HCT116 (cell line): ENCODE measurements around the gene HEY2. TPM values are rescaled to one million over a fixed set of nuclear protein-coding genes. Genes with fewer than 3 reads are reported as not detected.

Source experiments
- ATAC-seq: fragments of 200-7000 bp; cut with Tn5 transposase; 2 replicates; pipeline ENCODE4 v1.9.1; 2020; ENCODE audit warnings: mild to moderate bottlenecking, moderate library complexity
- BruUV-seq: library from RNA; stranded (reverse); fragments of 400-500 nt; replicated peaks from 2 replicates; lab custom pipeline; 2021; lab: Mats Ljungman, UMichigan
- CTCF ChIA-PET: fragments of 300-600 bp; sonication (Branson Sonifier 250); formaldehyde crosslinking; loops from one replicate; lab custom pipeline; 2021; ENCODE audit warnings: antibody characterized with exemption; lab: Charles Lee
- POLR2A ChIA-PET: fragments of 300-600, 350-600 bp; sonication (Branson Sonifier 250); formaldehyde crosslinking; loops from one replicate; lab custom pipeline; 2021; ENCODE audit warnings: antibody characterized with exemption; lab: Charles Lee
- RAD21 ChIA-PET, 2 experiments: fragments of 300-600 bp; sonication (Branson Sonifier 250); formaldehyde crosslinking; loops; one replicate each; lab custom pipeline; 2023; ENCODE audit warnings: low total read pairs in 2 of 2; ENCODE audit not compliant: uncharacterized antibody in 2 of 2, unreplicated experiment in 2 of 2, low non-redundant PET in 1 of 2; lab: Charles Lee
- DNase-seq: peaks from one replicate; pipeline ENCODE4 v3.0.0-alpha.2; 2010; ENCODE audit warnings: low read depth, low spot score
- H2AFZ ChIP-seq: fragments of 200-600 bp; shearing (Covaris generic), sonication (generic); 2 replicates; pipeline ENCODE4 v1.6.1; 2017; ENCODE audit warnings: low read depth, mixed run types, mixed read lengths, antibody characterized with exemption, low read length; ENCODE audit not compliant: poor library complexity, severe bottlenecking
- H3K27ac ChIP-seq: 2 replicates; pipeline ENCODE4 v1.5.1; 2012; ENCODE audit warnings: low read depth, low read length
- H3K27me3 ChIP-seq: fragments of 200-600 bp; sonication (generic); 2 replicates; pipeline ENCODE4 v1.6.1; 2016; ENCODE audit warnings: mixed run types, low read length, mixed read lengths; ENCODE audit not compliant: insufficient read depth
- H3K36me3 ChIP-seq, 2 experiments: fragments of 200-500 bp in 1 of 2; fragments of 200-600 bp in 1 of 2; sonication (Bioruptor generic) in 1 of 2; sonication (generic) in 1 of 2; 2 replicates each; pipeline versions ENCODE4 v1.5.1 to v1.6.1; 2014 to 2016; ENCODE audit warnings: low read length in 2 of 2, inconsistent platforms in 1 of 2, mixed read lengths in 1 of 2, mixed run types in 1 of 2; ENCODE audit not compliant: insufficient read depth in 2 of 2, control insufficient read depth in 1 of 2
- H3K4me1 ChIP-seq, 2 experiments: fragments of 200-600 bp in 1 of 2; sonication (generic) in 1 of 2; 2 replicates each; pipeline versions ENCODE4 v1.5.1 to v1.6.1; 2012 to 2017; ENCODE audit warnings: low read length in 2 of 2, inconsistent platforms in 1 of 2, mild to moderate bottlenecking in 1 of 2, mixed read lengths in 1 of 2, mixed run types in 1 of 2, moderate library complexity in 1 of 2; ENCODE audit not compliant: insufficient read depth in 2 of 2, control insufficient read depth in 1 of 2
- H3K4me2 ChIP-seq: fragments of 200-600 bp; sonication (generic); 2 replicates; pipeline ENCODE4 v1.6.1; 2017; ENCODE audit warnings: mixed run types, low read length, mixed read lengths
- H3K4me3 ChIP-seq, 2 experiments: fragments of 200-600 bp in 1 of 2; sonication (generic) in 1 of 2; replicated peaks in 1 of 2; 2 replicates each; pipeline ENCODE4 v1.5.1; 2011 to 2016; ENCODE audit warnings: low read length in 2 of 2, control low read depth in 1 of 2, low read depth in 1 of 2, mild to moderate bottlenecking in 1 of 2, mixed read lengths in 1 of 2, mixed run types in 1 of 2
- H3K79me2 ChIP-seq: fragments of 200-600 bp; sonication (generic); 2 replicates; pipeline ENCODE4 v1.6.1; 2017; ENCODE audit warnings: mild to moderate bottlenecking, mixed run types, low read length, moderate library complexity, mixed read lengths; ENCODE audit not compliant: insufficient read depth
- H3K9ac ChIP-seq: fragments of 200-600 bp; sonication (generic); 2 replicates; pipeline ENCODE4 v1.6.1; 2016; ENCODE audit warnings: low read length, mixed read lengths
- H3K9me2 ChIP-seq: fragments of 200-600 bp; sonication (generic), shearing (Covaris generic); 2 replicates; pipeline ENCODE4 v1.6.1; 2017; ENCODE audit warnings: mixed run types, mild to moderate bottlenecking, moderate library complexity; ENCODE audit not compliant: insufficient read depth
- H3K9me3 ChIP-seq, 2 experiments: fragments of 200-500 bp in 1 of 2; fragments of 200-600 bp in 1 of 2; sonication (Bioruptor generic) in 1 of 2; sonication (generic) in 1 of 2; 2 replicates each; pipeline ENCODE4 v1.6.1; 2014 to 2017; ENCODE audit warnings: low read length in 2 of 2, mixed read lengths in 2 of 2, inconsistent platforms in 1 of 2, low read depth in 1 of 2, mild to moderate bottlenecking in 1 of 2, mixed run types in 1 of 2, moderate library complexity in 1 of 2; ENCODE audit not compliant: control insufficient read depth in 1 of 2, insufficient read depth in 1 of 2
- H4K20me1 ChIP-seq: fragments of 200-600 bp; sonication (generic), shearing (Covaris generic); 2 replicates; pipeline ENCODE4 v1.6.1; 2017; ENCODE audit warnings: mixed run types, mild to moderate bottlenecking, moderate library complexity; ENCODE audit not compliant: insufficient read depth
- CBX3 ChIP-seq: IDR thresholded peaks from 2 replicates; pipeline ENCODE4 v1.6.1; 2012; ENCODE audit warnings: low read depth
- CEBPB ChIP-seq: IDR thresholded peaks from 2 replicates; pipeline ENCODE4 v1.6.1; 2012; ENCODE audit warnings: low read depth
- CTCF ChIP-seq, 3 experiments: fragments of 200-600 bp in 1 of 3; sonication (generic) in 1 of 3; IDR thresholded peaks in 2 of 3; conservative IDR thresholded peaks in 1 of 3; 2 replicates each; pipeline ENCODE4 v1.5.1; 2012 to 2017; ENCODE audit warnings: low read depth in 2 of 3, low read length in 2 of 3, antibody characterized with exemption in 1 of 3, borderline replicate concordance in 1 of 3, control low read depth in 1 of 3, mild to moderate bottlenecking in 1 of 3, mixed read lengths in 1 of 3, mixed run types in 1 of 3, moderate library complexity in 1 of 3; ENCODE audit not compliant: insufficient read depth in 1 of 3
- EGR1 ChIP-seq: IDR thresholded peaks from 2 replicates; pipeline ENCODE4 v1.6.1; 2012; ENCODE audit warnings: low read depth
- ELF1 ChIP-seq: IDR thresholded peaks from 2 replicates; pipeline ENCODE4 v1.6.1; 2012; ENCODE audit warnings: low read depth, borderline replicate concordance
- EZH2phosphoT487 ChIP-seq: fragments of 200-600 bp; IDR thresholded peaks from 2 replicates; pipeline ENCODE4 v1.6.1; 2018; ENCODE audit warnings: antibody characterized with exemption, borderline replicate concordance
- FOSL1 ChIP-seq: IDR thresholded peaks from 2 replicates; pipeline ENCODE4 v1.6.1; 2012; ENCODE audit warnings: low read depth
- JUND ChIP-seq: IDR thresholded peaks from 2 replicates; pipeline ENCODE4 v1.6.1; 2012
- MAX ChIP-seq: IDR thresholded peaks from 2 replicates; pipeline ENCODE4 v1.6.1; 2012
- POLR2AphosphoS5 ChIP-seq: IDR thresholded peaks from 2 replicates; pipeline ENCODE4 v1.6.1; 2011; ENCODE audit warnings: mild to moderate bottlenecking, low read depth, low read length, moderate library complexity
- RAD21 ChIP-seq: IDR thresholded peaks from 2 replicates; pipeline ENCODE4 v1.6.1; 2012; ENCODE audit warnings: low read depth, mild to moderate bottlenecking
- REST ChIP-seq: IDR thresholded peaks from 2 replicates; pipeline ENCODE4 v1.6.1; 2012; ENCODE audit warnings: low read depth
- SIN3A ChIP-seq: IDR thresholded peaks from 2 replicates; pipeline ENCODE4 v1.6.1; 2012; ENCODE audit warnings: low read depth
- SP1 ChIP-seq: IDR thresholded peaks from 2 replicates; pipeline ENCODE4 v1.6.1; 2012; ENCODE audit warnings: low read depth
- SRF ChIP-seq: IDR thresholded peaks from 2 replicates; pipeline ENCODE4 v1.6.1; 2012; ENCODE audit warnings: low read depth
- YY1 ChIP-seq: IDR thresholded peaks from 2 replicates; pipeline ENCODE4 v1.6.1; 2011; ENCODE audit warnings: low read length, low read depth, moderate library complexity, mild to moderate bottlenecking; ENCODE audit not compliant: insufficient replicate concordance; ENCODE audit errors: extremely low read depth
- ZFX ChIP-seq: fragments of 450-650 bp; IDR thresholded peaks from 2 replicates; pipeline ENCODE4 v1.6.1; 2017
- ZNF274 ChIP-seq: fragments of 200-500 bp; sonication (Bioruptor generic); IDR thresholded peaks from 2 replicates; pipeline ENCODE4 v1.6.1; 2014; ENCODE audit warnings: mild to moderate bottlenecking, low read depth, low read length, inconsistent platforms
- intact Hi-C: fragments of 100-400 bp; cut with micrococcal nuclease; formaldehyde crosslinking; loops from 2 replicates; pipeline ENCODE4 v1.10.0; 2022
- total RNA-seq: library from RNA; stranded (reverse); gene quantifications from one replicate; pipeline ENCODE4 v1.2.1, GENCODE V29; 2021; ENCODE audit not compliant: unreplicated experiment

HEY2 gene
- total RNA-seq, 1 experiment from 2014 or later: not detected

- H3K4me1 ChIP-seq: peaks cover 20 to 25% of the 10 kb centered on the region in 2 experiments; a peak in 3 of 4 replicates
- peak overlapping the region; percentile 90; the same call in 1 of the 2 replicates for H3K4me2 ChIP-seq
- ChIA-PET CTCF (interaction anchor here (1.0 to 3.0 kb wide), 8 partner anchors 11 to 203 kb away, joined by 3 to 19 read pairs (median 4); partner anchors contain the start of genes HINT3 and TRMT11), POLR2A (interaction anchor here (3.6 kb wide), 1 partner anchor 194 kb away, joined by 14 read pairs; the partner anchor contains the start of gene TRMT11), RAD21 (interaction anchor here in 1 of 2 experiments (1.7 kb wide), 1 partner anchor 165 kb away, joined by 7 read pairs; the partner anchor contains the start of gene HINT3)
- BruUV-seq: no TSS peak
- DNase-seq (no peak), ATAC-seq (no peak)
- no peak overlapping the region for H3K4me3 ChIP-seq
- no peak overlapping the region for H3K9ac ChIP-seq
- TF ChIP-seq EGR1 (no peak), CBX3 (no peak), SRF (no peak), CEBPB (no peak), SP1 (no peak), REST (no peak), RAD21 (no peak), ELF1 (no peak), JUND (no peak), ZNF274 (no peak), EZH2phosphoT487 (no peak), SIN3A (no peak), YY1 (no peak), POLR2AphosphoS5 (no peak), ZFX (no peak), FOSL1 (no peak), CTCF (IDR thresholded peaks at IDR 0.05 in 2 of 3, conservative IDR thresholded peaks at IDR 0.05 in 1 of 3; ENCODE audit: borderline replicate concordance in 1 of 3, insufficient read depth in 1 of 3, low read depth in 2 of 3, low read length in 2 of 3) (no peak), MAX (no peak)
- H2AFZ ChIP-seq: no peak overlapping the region
- H3K79me2 ChIP-seq: no peaks in the 10 kb centered on the region
- no peaks in the 10 kb centered on the region for H3K9me2 ChIP-seq
- H3K9me3 ChIP-seq: no peaks in the 10 kb centered on the region
- H3K27me3 ChIP-seq: no peaks in the 10 kb centered on the region
- intact Hi-C loops: no loop called here
- H3K36me3 ChIP-seq: no peaks in the 10 kb centered on the region
- no peak overlapping the region for H3K27ac ChIP-seq
- no peaks in the 10 kb centered on the region for H4K20me1 ChIP-seq
These were observed 42.7 kb downstream of the HEY2 start for GRCh38 chr6:125792172-125792571.
